ENCODE measurements around the gene HOXA7.

Gene HOXA7

DNA sequence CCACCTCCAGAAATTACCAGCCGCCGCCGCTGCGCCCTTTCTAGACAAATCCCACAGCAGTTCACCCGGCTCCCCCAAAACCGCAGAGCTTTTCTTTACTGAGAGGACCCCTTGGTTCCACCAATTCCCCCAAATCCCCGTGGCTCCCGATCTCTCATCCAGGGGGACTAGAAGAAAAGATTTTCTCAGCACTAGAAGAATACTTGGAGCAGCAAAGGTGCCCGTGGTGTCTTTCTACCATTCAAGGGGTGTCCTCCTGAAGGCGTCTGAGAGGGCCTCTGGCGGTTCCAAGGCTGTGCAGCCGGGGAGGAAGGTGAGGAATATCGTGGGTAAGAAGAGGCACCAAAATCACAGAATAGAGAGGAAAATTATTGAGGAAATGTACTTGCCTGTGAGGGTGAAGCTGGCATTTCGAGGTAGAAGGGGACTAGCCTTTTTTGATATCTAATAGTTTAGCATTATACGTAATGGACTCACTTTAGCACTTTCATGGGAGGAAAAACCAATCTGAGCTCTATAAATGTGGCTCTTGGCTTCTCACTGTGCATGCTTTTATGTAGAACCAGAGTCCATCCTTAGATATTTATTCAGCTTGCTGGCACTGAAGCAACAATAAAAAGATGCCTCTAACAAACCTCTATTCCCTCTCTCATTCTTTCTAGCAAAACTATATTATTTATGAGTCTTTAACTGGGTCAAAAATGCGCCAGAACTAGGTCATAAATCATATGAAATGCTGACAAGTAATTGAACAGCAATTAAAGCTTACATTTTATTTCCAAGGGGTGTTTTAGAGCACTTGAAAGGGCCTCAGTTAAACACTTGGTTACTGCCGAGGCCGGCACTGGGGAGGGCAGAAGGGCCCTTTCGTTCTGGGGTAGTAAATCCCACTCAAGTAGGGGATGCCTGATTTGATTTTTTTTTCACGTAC, 40.2 kb downstream of the HOXA7 start:
- DNase-seq: no peak

GRCh38 chr7:27115221-27116026, 41.1 kb downstream of the HOXA7 start:
- peak; percentile 84 for DNase-seq

- DNase-seq: no peak
These were observed 41.6 kb downstream of the HOXA7 start for GRCh38 chr7:27114881-27115220.

DNA sequence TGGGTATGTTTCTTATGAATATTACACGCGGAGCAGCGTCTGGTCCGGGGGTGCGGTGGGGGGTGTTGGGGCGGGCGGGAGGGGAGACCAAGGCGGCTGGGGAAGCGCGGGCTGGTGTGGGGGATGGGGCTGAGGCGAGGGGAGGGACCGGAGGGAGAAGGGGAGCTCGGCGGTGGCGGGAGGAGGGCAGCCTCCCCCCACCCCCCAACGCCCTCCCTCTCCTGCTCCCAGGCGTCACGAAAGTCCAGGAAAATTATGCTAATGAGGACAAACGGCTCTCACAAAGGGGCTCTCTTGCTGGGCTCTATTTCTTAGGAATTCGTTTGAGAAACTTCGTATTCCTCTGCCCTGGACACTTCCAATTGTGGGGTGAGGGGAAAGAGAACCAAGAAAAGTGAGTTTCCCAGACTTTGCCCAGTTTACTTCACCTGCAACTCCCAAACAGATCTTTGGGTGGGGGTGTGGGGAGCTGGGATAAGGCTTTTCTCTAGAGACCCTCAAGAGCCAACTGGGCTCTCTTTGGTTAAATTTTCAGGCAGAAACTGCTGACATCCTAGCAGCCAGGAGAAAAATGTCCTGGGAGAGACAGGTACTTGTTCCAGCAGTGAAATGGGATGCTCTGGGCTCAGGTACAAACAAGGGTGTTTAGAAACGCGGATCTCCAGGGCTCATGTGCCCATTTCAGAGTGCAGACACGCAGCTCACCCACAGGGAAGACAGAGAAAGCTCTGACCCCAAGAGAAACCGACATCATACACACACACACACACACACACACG, 42.3 kb downstream of the HOXA7 start:
- DNase-seq: peak; percentile 93

GRCh38 chr7:27112955-27113949, 43.2 kb downstream of the HOXA7 start:
- peak; percentile 95 for DNase-seq

DNA sequence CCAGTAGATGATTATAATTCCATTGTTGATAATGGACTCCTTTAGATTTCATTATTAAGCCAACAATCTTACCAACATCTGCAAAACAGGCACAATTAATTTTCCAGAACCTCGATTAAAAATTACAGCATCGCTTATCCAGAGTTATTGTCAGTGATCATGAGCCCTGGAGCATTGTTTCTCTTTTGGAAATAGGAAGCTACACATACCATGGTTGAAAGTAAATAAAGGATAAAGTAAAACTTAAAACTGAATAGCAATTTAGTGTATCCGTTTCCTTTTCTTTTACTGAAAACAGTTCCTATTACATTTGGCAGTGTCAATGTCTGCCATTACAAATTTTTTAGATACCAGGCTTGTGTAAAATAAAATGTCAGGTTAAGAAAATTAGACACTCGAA, 44.1 kb downstream of the HOXA7 start:
- DNase-seq: no peak

GRCh38 chr7:27111751-27112277, 44.7 kb downstream of the HOXA7 start:
- DNase-seq: no peak

- DNase-seq: peak; percentile 97
These were observed 45.3 kb downstream of the HOXA7 start for GRCh38 chr7:27111042-27111750.

GRCh38 chr7:27110186-27111031, 46.1 kb downstream of the HOXA7 start:
- peak; percentile 97 for DNase-seq

DNA sequence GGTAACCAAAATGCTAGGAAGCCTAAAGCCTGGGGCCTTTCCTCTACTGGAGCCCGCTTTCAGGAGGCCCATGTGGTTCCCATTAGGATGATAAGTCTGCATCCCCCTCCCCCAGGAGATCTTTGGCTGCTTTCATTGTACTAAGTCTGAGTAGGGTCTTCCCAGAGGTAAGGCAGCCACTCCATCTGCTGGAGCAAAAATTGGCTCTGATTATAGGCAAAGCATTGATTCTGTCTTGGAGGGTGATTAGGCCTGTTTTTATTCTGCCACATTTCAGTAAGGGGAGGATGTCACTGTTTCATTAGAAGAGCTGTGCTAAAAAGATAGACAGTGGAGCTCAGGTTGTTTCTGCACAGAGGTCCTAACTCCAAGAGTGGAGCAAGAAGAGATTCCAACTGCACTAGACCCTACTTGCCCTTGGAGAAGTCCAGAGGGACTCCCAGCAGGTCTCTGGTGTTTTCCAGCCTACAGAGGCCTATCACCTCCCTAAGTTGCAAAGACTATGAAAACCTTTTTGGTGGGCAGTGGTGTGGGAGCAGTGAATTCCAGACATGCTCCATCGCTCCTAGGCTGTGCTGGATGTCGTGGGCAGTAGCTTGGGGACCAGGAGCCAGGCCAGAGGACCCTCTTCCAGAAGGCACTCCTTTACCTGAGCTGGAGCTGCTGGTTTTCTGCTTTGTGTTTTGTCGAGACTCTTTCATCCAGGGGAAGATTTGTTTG, 46.8 kb downstream of the HOXA7 start:
- DNase-seq: no peak

- DNase-seq: peak; percentile 88
These were observed 47.9 kb downstream of the HOXA7 start for GRCh38 chr7:27108390-27109127.

GRCh38 chr7:27107391-27108381, 48.8 kb downstream of the HOXA7 start:
- peak; percentile 84 for DNase-seq

DNA sequence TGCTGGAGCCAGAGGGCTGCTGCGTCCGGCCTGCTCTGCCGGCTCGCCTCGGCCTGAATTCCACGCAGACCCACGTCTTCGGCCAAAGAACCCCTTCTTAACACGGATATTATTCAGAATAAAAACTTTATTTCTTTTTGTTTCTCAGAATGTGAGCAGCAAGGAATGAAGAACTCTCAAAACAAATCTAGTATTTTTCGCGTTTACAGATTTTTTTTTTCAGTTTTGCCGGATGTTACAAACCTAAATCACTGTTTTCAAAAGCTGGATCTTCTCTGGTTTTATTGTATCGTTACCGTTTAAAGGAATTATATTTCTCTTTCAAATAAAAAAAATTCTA, 49.6 kb downstream of the HOXA7 start:
- no peak for DNase-seq

DNA sequence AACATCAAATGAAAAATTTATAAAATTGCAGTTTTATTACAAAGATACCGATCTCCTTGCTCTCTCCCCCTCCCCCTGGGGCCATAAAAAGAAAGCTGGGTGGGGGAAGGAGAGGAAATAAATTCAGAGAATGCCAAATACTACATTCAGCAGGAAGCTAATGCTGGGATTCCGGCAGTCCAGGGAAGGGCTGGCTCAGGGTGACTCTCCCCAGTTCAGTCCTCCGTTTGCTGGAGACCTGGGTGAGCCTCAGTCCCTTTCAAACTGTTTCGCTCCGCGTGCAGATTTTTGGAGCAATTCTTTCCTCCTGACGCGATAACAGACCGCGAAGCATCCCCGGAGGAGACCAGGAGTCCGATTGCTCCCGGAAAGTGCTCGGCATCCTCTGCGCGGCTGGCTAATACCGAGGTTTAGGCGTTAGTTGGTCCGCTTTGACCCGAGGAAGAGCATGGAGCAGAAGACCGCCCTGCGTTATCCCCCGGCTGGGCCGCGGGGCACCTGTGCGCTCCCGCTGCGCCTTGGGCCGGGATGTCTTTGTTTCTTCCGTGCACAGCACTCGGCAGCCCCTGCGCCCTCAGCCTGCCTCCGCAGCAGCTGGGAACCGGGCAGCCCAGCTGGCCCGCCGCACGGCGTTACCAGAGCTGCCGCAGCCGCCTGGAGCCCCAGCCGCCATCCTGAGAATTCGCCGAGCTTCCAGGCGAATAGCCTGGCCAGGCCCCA, 50.1 kb downstream of the HOXA7 start:
- DNase-seq: peak; percentile 50

DNA sequence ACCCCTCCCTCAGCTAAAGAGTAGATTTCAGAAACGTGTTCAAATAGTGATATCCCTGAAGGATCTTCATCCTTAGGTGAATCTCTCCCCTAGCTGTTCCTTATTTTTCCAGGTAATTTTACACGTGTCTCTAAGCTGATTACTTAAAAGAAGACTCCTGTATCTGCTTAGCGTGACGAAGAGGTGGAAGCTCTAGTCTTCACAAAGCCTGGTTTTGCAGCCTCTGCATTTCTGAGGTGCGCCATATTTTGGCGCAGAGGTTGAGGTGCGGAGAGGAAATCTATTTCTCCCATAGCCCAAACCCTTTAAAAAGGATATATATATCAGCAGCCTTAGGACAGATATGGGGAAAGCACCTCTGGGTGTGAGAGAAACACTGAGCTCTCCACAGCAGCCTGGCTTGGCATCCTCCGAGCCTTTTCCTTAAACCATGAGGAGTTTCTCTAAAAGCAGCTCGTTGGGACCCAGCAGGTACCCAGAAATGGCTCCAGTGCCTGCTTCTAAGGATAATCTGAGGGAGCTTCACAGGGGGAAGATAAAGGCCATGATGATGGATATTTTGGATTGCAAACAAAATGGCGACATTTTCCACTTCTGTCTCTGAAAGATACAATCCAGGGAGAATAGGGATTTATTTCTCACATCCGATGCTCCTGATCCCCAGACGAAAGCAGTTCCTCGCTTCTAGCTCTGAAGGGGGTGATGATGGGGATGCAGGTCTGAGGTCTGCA, 51.0 kb downstream of the HOXA7 start:
- DNase-seq: no peak

All from NCI-H226 (cell line).